Ammon's horn (tissue), 1 donor: ENCODE data around the gene COLEC12.

ENCODE experiments used
- DNase-seq: peaks from one replicate; pipeline ENCODE4 v3.0.0-alpha.2; 2016; ENCODE audit warnings: low spot score

Gene COLEC12

DNA sequence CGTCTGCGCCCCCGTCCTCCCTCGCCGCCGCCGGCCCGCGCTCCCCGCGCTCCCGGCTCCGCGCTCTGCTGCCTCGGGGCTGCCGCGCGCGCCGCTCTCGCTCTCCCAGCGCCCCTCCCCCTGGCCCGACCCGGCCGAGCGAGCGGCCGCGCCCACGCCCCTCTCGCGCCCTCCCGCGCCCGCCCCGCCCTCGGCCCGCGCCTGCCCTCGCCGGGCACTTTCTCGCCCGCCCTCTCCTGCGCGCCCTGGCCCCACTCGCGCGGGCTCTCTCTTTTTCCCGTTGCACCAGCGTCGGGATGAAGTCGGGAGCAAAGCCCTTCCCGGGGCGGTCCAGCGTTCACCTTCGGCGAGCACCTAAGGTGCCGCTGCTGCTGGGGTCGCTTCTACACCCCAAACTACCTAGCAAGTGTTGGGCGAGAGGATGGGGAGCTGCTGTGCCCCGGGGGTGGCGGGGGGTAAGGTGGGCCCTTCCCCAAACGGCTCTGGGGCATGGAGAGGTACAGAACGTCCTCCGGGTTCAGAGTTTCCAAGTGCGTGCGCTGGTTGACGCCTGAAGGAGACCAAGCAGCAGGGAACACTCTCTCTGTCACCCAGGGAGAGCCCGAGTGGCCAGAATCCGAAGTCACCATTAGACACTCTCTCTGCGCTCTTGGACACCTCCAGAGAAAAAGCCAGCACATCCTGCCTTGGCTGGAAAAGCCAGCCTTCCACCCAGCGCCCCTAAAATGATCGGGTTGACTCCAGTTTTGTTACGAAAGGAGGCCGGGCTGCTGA, at the start of gene COLEC12:
Gene COLEC12, minus strand, starts transcription at position 70 of the 774 bp plus-strand sequence. CDS start 187 bp downstream, outside the sequence.
- DNase-seq, result peak; percentile 34

DNA sequence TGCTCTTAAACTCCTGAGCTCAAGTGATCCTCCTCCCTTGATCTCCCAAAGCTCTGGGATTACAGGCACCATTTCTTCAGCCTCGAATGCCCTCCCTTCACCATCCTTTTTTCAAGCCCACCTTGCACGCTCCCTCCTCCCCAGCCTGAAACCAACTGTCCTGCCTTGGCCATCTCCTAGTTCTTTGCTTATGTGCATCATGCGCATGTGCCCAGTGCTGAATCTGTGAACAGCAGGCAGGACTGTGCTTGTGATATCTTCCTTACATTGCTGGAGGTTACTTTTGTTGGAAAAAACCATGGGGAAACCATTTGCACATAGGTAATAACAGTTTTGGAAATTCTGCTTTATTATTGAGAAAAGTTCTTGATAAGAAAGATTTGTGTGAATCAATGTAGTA, 49.5 kb upstream of the COLEC12 start:
- DNase-seq, result no peak

DNA sequence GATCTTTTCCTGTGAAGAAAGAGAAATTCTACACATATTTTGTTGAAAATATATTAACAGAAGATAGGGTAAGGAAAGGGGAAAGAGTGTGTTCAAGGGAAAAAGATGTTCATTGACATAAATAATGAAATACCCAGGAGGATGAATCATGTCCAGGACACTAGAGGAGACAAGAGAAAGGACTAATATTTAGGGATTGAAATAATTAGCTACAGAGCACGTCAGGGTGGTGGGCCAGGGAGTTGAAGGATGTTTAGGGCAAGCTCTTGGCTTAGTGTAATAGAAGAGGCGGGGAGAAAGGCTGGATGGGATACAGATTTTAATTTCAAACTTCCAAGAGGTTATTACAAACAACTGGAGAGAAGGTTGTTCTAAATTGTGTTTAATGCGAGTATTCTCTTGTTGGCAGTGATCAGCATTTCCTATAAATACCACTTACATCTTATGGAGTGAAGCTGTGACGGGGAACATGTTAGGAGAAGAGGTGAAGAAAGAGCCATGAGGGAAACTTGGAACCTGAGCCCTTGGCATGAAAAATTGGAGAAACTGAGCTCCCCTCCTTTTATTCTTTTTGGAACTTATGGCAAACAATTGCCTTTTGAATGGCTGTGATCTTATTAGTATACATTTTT, 43.1 kb upstream of the COLEC12 start:
- DNase-seq, result no peak

DNA sequence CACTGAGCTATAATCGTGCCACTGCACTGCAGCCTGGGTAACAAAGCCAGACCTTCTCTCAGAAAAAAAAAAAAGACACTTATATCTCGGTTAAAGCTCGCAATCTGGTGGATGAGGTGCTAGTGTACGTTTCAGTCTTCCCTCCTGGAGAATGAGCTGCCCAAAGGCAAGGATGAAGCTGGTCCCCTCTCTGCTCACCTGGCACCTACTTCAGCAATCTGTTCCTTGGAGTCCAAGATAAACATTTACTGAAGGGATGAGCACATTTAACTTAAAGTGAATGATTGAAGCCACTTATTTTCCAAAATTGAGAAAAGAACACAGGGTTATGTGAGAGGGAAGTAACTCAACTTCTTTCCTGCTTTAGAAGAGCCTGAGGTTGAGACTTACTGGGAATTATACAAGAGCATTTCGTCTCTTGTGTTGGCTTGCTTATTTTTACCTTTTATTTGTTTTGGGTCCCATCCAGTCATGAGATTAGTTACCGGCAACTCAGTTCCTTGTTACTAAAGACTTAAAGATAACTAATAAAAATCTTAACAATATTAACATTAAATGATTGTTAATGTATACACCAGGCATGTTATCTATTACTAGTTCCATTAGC, 33.6 kb upstream of the COLEC12 start:
- DNase-seq, result no peak

DNA sequence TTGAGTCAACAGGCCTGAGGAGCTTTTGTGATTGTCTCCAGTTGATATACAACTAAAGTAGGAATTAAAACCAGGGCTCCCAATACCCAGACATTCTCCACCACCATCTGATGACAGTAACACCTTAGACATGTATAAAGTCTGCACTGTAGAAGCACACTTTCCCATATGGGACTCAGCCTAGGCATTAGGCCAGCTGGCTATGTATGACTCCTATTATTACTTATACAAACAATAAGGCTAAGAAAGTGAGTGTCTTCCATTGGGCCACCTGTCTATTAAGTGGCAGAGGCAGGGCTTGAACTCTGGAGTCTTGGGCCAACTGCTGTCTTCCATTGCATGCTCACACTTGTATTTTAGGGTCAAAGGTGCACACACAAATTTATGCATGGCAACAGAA, 32.1 kb upstream of the COLEC12 start:
- DNase-seq, result no peak

DNA sequence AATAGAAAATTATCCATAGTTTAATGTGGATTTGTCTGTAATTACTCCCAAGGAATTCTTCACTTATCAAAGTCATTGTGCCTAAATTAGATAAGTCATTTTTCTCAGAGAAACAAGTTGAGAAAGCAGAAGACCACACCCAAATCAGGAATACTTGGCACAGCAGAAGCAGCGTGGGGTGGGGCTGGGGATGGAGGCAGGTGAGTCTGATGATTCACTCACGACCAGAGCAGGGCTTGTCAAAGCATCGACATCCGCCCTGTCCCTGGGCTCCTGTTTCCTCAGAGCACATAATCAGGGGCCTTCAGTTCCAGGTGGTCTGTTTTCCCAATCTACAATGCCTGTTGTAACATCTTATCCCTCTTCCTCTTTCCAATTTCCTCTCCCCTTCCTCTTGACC, 31.5 kb upstream of the COLEC12 start:
- no peak for DNase-seq

DNA sequence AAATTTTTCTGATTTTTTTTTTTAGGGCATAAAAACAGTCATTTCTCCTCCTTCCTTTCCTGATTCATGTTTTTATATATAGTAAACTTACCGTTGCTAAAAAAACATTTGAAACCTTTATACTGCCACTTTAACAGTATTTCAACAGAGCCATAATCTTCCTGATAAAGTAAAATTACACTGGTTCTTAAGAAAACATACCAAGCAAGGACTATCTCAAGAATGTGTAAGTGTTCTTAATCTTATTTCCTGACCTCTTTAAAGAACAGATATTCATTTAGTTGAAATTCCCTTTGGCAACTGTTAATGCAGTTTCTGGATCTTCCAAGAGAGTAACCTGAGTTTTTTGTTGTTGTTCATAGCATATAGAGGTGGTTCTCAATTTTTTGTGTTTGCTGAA, 26.6 kb upstream of the COLEC12 start:
- DNase-seq, result no peak

DNA sequence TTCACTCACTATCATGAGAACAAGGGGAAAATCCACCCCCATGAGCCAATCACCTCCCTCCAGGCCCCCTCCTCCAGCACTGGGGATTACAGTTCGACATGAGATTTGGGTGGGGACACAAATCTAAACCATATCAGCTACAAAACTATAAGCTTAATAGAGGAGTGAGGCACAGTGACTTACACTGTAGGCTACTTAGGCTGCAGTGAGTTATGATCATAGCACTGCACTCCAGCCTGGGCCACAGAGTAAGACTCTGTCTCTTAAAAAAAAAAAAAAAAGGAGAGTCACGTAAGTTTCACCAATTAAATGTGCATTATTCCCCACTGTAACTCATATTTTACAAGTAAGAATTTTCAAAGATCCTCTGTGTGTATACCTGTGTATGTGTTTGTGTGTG, 26.2 kb upstream of the COLEC12 start:
- no peak for DNase-seq

DNA sequence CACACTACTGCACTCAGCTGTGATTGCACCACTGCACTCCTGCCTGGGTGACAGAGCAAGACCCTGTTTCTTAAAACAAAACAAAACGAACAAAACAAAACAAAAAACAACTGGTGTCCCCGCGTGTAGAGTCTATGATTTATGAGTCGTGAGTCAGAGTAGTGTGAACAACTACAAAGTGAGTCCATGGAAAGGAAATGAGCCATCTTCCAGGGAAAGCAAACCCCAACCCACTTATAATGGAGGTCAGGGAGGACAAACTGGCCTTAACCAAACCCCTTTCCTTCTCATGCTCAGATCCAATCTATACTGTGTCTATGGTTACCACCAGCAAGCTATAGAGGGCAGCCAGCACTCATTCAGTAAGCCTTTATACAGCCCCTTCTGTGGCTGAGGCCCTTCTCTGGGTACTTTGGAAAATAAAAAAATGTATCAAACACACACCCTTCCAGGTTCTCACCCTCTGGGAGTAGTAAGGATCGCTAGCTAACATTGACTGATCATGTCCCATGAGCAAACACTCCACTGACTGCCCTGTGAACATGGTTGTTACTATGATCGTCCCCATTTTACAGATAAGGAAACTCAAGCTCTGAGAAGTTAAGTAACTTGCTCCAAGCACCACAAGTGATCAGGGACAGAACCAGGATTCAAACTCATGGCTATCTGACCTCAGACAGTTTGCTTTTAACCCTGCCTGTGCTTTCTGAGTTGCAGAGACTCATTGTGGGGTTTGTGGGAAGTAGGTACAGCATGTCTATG, 24.7 kb upstream of the COLEC12 start:
- DNase-seq, result no peak

DNA sequence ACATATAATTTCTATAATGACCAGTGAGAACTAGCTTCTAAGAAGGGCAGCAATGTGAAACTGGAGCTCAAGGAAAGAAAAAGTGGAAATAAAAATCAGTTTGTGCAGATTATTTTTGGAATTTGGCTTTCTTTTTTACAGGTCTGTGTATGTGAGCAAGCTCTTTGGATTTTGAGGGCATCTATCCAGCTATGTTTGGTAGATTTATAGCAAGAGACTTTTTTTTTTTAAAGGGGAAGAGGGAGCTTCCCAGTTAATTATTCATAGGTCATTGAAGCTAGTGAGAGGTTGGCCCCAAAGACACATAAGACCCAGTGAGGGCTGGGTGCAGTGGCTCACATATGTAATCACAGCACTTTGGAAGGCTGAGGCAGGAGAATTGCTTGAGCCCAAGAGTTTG, 24.0 kb upstream of the COLEC12 start:
- no peak for DNase-seq

DNA sequence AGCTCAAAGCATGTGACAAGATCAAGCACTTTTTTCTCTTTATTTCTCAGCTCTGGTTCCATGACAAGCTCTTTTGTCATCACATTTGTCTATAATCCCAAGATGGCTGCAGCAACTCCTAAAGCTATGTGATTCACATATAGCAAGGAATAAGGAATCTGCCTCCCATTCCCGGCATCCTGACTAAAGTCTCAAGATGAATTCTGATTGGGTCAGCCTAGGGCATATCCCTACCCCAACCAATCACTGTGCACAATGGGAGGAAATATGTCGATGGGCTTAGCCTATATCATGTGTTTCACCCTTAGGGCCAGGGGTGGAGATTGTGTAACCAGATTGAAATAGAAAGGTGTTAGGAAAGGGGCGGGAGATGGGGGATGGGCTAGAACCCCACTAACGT, 23.1 kb upstream of the COLEC12 start:
- DNase-seq, result no peak

DNA sequence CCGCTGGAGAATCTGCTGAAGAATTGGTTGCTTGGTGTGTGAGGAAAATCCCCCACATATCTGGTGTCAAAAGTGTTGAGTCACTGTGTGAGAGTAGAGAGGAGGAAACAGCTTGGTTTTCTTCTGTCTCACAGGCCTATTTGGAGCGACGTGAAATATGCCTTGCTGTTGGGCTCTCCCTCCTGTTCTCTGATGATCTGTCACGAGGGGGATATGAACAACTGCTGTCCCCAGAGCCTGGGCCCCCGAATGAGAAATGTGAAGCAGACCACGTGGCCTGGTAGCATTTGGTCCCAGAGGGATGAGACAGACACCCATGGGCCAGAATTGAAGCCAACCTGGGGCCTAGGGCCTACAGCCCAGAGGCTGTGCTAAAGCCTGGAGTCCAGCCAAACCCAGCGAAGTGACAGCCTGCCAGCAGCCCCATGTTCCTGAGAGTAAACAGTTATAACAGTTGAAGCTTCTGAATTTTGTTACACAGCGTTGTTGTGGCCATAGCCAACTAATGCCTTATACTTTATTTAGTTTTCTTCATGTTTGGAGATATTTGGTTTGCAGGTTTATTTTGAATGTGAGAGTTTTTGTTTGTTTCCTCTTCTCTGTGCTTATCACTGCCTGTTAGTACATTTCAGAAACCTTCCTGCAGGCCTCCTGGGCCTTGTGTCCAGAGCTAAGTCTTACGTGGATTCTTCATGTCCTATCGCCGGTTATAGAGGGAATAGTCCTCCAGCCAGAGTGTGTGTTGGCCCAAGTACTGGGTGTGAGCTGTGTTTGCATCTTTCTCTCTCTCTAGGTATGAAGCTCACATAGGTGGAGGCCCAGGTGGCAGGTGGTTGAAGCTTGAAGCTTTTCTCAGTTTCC, 18.7 kb upstream of the COLEC12 start:
- peak; percentile 64 for DNase-seq

DNA sequence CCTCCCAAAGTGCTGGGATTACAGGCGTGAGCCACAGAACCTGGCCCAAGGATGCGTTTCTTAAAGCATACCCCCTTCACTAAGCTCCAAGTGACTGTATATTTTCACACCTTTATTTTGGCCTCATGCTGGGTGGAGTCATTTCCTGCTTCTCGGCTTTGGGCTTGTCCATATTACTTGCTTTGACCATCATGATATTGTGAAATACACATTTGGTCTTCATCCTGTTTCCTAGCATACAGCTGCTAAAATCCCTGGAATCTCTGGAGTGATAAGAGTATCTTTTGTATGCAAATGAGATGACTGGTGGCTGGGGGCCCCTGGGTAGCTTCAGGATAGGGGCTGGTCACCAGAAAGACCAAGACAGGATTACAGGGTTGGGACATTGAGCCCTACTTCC, 17.6 kb upstream of the COLEC12 start:
- no peak for DNase-seq

DNA sequence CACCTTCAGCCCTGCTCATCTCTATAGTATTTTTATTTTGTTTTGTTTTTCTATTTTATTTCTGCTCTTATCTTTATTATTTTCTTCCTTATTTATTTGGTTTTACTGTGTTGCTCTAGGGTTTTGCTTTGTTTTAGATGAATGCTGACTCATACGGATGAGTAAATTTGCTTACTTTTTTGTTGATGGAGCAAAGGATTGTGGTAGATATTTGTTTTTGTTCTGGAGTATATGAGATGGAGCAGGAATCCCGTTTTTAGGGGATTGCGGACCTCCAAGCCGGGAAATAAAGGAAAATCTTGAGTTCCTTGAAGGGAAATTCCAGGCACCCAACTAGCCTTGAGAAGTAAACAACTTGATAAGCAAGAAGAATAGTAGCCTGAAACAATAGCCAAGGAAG, 15.3 kb upstream of the COLEC12 start:
- DNase-seq, result no peak

DNA sequence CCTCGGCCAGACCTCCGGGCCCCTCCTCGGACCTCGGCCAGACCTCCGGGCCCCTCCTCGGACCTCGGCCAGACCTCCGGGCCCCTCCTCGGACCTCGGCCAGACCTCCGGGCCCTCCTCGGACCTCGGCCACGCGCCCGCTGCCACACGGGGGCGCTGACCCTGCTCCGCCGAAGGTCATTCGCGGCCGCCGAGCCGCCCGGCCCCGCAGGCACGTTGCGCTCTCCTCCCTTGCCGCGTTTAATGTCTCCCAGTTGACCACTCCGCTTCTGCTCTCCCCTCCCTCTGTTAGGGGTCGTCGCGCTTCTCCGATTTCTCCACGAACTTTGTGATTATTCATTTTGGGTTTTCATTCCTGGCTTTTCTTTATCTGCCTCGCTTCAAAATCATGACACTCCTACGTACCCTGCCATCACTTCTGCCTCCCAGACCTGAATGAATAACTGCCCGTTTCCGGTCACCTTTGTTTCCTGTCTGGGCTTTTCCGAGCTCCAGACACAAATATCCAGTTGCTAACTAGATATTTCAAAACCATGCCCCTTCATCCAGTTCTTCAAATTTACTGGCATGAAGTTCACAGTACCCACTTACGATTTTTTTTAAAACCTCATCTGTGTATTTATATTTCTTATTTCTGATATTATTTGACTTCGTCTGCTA, 14.8 kb upstream of the COLEC12 start:
- no peak for DNase-seq

DNA sequence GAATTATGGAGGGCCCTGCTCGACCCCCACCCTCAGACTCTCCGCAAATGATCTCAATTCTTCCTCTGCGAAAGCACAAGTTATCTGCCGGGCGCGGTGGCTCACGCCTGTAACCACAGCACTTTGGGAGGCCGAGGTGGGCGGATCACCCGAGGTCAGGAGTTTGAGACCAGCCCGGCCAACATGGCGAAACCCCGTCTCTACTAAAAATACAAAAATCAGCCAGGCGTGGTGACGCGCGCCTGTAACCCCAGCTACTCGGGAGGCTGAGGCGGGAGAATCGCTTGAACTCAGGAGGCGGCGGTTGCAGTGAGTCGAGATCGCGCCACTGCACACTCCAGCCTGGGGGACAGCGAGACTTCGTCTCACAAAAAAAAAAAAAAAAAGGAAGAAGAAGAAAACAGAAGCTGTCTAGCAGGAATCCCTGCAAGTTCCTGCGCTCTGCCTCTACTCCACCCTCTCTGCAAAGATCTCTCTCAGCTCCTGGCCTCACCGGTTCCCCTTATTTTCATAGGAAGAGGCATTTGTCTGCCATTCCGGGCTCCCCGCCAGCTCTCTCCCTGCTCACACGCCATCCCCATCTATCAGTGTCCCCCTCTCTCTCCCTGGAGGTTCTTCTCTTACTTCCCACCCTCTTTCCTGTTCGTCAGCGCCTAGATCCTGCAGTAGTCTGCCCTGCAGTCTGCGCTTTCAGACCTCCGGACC, 13.5 kb upstream of the COLEC12 start:
- no peak for DNase-seq

DNA sequence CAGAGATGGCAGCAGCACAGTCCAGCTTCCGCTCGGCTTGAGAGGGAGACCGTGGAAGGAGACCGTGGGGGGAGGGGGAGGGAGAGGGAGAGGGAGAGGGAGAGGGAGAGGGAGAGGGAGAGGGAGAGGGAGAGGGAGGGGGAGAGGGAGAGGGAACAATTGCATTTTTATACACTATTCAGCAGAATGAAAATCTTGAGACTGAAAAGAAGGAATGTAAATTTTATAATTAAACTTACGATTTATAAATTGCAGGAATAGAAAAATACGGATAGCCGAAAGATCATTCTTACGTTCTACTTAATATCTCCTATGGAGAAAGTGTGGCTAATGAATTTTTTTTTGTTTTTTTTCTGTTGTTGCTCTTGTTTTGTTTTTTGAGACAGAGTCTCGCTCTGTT, 12.5 kb upstream of the COLEC12 start:
- no peak for DNase-seq

DNA sequence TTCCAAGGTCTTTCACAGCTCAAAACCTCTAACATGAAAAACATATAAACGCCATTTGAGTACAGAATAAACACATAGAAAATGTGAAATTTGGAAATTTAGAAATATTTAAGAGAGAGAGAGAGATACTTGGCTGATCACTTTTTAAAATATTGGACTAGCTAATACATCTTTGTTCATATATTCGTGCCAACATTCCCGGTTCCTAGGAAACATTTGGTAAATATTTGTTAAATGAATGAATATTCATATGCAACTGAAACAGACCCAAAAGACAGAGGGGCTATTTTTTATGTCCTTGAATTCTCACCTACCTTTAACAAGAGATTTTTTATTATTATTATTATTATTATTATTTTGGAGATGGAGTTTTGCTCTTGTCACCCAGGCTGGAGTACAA, 8.3 kb upstream of the COLEC12 start:
- DNase-seq, result no peak

DNA sequence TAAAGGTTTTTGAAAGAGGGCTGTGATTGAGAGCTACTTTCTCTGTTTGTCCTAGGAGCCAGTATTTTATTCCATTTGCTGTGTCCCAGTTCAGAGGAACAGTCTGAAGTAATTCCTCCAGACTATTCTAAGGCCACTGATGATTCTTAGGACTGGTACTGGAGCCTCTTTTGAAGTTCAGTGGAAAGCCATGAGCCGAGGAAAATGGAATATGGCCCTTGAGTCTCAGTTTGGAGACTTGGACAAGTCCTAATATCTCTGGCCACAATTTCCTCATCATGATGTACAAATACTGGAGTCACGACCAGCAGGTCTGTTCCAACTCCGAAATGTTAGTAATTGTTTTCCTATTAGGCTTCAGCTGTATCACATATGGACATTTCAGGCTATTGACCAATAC, 7.1 kb upstream of the COLEC12 start:
- no peak for DNase-seq

DNA sequence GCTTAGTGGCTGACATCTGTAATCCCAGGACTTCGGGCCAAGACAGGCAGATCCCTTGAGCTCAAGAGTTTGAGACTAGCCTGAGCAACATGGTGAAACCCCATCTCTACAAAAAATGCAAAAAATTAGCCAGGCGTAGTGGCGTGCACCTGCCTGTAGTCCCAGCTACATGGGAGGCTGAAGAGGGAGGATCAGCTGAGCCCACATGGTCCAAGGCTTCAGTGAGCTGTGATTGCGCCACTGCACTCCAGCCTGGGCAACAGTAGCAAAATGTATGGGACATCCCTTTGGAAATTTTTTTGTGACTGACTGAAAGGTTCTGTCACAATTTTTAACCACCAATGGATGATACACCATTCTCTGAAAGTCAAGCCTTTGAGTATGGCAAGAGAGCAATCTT, 6.3 kb upstream of the COLEC12 start:
- no peak for DNase-seq

DNA sequence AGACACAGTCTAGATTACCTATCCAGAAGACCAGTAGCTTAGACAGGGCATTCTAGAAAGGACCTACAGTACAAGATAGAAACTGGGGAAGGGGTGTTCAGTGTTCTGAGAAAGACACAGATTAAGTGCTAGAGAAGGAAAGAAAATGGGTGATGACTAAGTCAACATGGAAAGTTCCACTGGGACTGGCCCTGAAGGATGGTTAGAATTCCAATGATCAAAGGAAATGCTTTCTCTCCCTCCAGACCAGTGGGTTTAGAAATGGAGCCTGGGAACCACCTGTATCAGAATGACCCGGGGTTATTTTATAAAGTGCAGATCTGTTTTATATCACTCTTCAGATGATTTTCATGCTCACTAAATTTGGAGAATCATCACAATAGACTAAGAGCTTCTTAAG, 5.8 kb upstream of the COLEC12 start:
- no peak for DNase-seq
